ENCODE measurements around the gene SLC27A4. TPM values are rescaled to one million over a fixed set of nuclear protein-coding genes. Genes with fewer than 3 reads are reported as not detected.

The SLC27A4 gene
- total and polyA plus RNA-seq, 2 of the 13 experiments (the other 11 are each of a cell fraction or from before 2014, with no cell fraction given): 10.6 to 18.8 TPM

DNA sequence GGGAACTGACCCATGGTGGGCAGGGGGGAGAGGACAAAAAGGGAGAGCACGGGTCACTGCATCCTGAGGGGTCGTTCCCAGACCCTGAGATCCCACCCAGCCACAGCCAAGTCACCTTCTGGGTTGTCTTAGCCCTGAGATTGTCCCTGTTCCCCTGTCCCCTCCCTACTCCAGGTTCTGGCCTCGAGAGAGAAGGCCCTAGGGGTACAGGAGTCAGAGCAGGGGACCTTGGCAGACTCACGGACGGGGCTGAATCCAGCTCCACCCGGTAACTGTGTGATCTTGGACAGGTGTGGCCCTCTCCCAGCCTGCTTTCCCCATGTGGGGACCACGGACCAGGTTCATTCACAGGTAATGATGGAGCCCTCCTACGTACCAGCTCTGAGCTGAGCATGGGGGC, 69.1 kb downstream of the SLC27A4 start:
- FAIRE-seq (no peak), DNase-seq (ENCODE audit: low spot score) (no peak), ATAC-seq (peak; percentile 3; the same call in 1 of the 3 replicates)
- Histone ChIP-seq H3K4me1 (ENCODE audit: insufficient read depth, low read length) (peaks cover 60% of the 10 kb centered on the region), H3K79me2 (ENCODE audit: insufficient read depth, low read length) (no peaks in the 10 kb centered on the region), H3K27me3 (ENCODE audit: control insufficient read depth in 1 of 2, insufficient read depth in 2 of 2, low read length in 2 of 2) (peaks cover 0 to 13% of the 10 kb centered on the region in 2 experiments; a peak in 1 of 5 replicates), H3K36me3 (replicated peaks in 1 of 2; ENCODE audit: control insufficient read depth in 1 of 2, insufficient read depth in 2 of 2, low read length in 2 of 2) (no peaks in the 10 kb centered on the region), H4K20me1 (ENCODE audit: insufficient read depth, low read length) (no peaks in the 10 kb centered on the region), H3K4me2 (ENCODE audit: low read depth, low read length) (no peak overlapping the region; the same call in 1 of the 2 replicates), H3K9me3 (ENCODE audit: low read length) (no peaks in the 10 kb centered on the region), H3K4me3 (replicated peaks in 1 of 3; ENCODE audit: insufficient read depth in 1 of 3, low read depth in 2 of 3, low read length in 3 of 3) (no peak overlapping the region), H2AFZ (ENCODE audit: low read length) (no peak overlapping the region), H3K9ac (ENCODE audit: insufficient read depth, low read depth, low read length) (no peak overlapping the region), H3K27ac (ENCODE audit: extremely low read length, insufficient read depth, low read length) (no peak overlapping the region)
- in situ Hi-C loops (cut with HindIII; ENCODE audit: extremely low pct_ligation_motif_present, low pct_unique_long_range_greater_than_20kb) (no loop called here), intact Hi-C loops (cut with micrococcal nuclease; ENCODE audit: unreplicated experiment) (no loop called here)
- BruUV-seq (replicated peaks): no TSS peak
- ChIA-PET CTCF (ENCODE audit: low intra/inter-chr PET ratio, low total read pairs) (no interaction called here), POLR2A (interaction anchor here (0.5 to 1.3 kb wide), 3 partner anchors 10 to 134 kb away, joined by 3 to 4 read pairs (median 3); partner anchors contain the start of genes GOLGA2 and SWI5)
- no peak for TF ChIP-seq PRPF4 (IDR thresholded peaks at IDR 0.05; ENCODE audit: low read depth, low read length, poor library complexity, severe bottlenecking)
- TF ChIP-seq, protein P1, sequence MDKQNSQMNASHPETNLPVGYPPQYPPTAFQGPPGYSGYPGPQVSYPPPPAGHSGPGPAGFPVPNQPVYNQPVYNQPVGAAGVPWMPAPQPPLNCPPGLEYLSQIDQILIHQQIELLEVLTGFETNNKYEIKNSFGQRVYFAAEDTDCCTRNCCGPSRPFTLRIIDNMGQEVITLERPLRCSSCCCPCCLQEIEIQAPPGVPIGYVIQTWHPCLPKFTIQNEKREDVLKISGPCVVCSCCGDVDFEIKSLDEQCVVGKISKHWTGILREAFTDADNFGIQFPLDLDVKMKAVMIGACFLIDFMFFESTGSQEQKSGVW (CRISPR knock-in tag; IDR thresholded peaks at IDR 0.05; ENCODE audit: borderline replicate concordance): no peak
- no peak for TF ChIP-seq CBX2 (IDR thresholded peaks at IDR 0.05; ENCODE audit: low read depth, low read length)
- no peak for TF ChIP-seq CBX2 (CRISPR knock-in tag; IDR thresholded peaks at IDR 0.05; ENCODE audit: low read depth)
- no peak for TF ChIP-seq CEBPG (CRISPR knock-in tag; IDR thresholded peaks at IDR 0.05)
- no peak for TF ChIP-seq GATA4 (IDR thresholded peaks at IDR 0.05; ENCODE audit: borderline replicate concordance, low read depth)
- no peak for TF ChIP-seq ZNF180 (CRISPR knock-in tag; IDR thresholded peaks at IDR 0.05; ENCODE audit: borderline replicate concordance, low read depth)
- no peak for TF ChIP-seq JUND (CRISPR knock-in tag; IDR thresholded peaks at IDR 0.05)
- TF ChIP-seq, protein P2, sequence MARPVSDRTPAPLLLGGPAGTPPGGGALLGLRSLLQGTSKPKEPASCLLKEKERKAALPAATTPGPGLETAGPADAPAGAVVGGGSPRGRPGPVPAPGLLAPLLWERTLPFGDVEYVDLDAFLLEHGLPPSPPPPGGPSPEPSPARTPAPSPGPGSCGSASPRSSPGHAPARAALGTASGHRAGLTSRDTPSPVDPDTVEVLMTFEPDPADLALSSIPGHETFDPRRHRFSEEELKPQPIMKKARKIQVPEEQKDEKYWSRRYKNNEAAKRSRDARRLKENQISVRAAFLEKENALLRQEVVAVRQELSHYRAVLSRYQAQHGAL (CRISPR knock-in tag; IDR thresholded peaks at IDR 0.05; ENCODE audit: not compliant biosample characterization): no peak
- TF ChIP-seq RNF2 (conservative IDR thresholded peaks at IDR 0.05; ENCODE audit: low read depth): no peak
- 0% methylated on average over 1 of the region's 8 CpGs for WGBS (ENCODE audit: low lambda C conversion rate)
